Measurements from ENCODE around the gene SPATA31E1. TPM values are rescaled to one million over a fixed set of nuclear protein-coding genes. Genes with fewer than 3 reads are reported as not detected.

SPATA31E1 gene
- polyA plus RNA-seq, 1 experiment = not detected

DNA sequence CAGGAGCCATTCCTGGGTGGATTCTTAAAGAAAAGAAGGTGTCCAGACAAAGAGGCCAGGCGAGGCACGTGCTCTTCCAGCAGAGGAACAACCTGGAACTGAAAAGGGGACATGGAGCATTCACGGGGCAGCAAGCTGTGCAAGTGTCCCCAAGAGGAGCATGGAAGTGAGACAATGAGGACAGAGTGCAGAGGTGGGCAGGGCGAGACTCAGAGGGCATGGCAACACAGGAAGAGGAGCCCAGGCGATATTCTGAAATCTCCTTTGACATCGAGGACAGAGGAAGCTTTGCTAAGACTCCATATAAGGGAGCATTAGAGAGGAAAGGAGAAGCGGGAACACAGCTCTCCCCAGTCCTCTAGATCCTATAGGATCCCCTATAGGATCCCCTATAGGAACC, 29.4 kb upstream of the SPATA31E1 start:
- no peaks in the 10 kb centered on the region for H3K36me3 ChIP-seq (ENCODE audit: control insufficient read depth, insufficient read depth, low read length)
- CTCF ChIA-PET = interaction anchor here (1.4 kb wide), 1 partner anchor 11 kb away, joined by 5 read pairs; no protein-coding TSS in a partner anchor
- no peak overlapping the region for H3K4me3 ChIP-seq (ENCODE audit: low read depth, low read length)
- POLR2A ChIA-PET = no interaction called here
- TF ChIP-seq, protein P1, sequence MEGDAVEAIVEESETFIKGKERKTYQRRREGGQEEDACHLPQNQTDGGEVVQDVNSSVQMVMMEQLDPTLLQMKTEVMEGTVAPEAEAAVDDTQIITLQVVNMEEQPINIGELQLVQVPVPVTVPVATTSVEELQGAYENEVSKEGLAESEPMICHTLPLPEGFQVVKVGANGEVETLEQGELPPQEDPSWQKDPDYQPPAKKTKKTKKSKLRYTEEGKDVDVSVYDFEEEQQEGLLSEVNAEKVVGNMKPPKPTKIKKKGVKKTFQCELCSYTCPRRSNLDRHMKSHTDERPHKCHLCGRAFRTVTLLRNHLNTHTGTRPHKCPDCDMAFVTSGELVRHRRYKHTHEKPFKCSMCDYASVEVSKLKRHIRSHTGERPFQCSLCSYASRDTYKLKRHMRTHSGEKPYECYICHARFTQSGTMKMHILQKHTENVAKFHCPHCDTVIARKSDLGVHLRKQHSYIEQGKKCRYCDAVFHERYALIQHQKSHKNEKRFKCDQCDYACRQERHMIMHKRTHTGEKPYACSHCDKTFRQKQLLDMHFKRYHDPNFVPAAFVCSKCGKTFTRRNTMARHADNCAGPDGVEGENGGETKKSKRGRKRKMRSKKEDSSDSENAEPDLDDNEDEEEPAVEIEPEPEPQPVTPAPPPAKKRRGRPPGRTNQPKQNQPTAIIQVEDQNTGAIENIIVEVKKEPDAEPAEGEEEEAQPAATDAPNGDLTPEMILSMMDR (IDR thresholded peaks at IDR 0.05; ENCODE audit: insufficient read depth, low read depth, low read length) = no peak
- H3K27me3 ChIP-seq (ENCODE audit: control insufficient read depth, insufficient read depth, low read length) = no peaks in the 10 kb centered on the region
- DNase-seq (ENCODE audit: low read depth) = no peak

DNA sequence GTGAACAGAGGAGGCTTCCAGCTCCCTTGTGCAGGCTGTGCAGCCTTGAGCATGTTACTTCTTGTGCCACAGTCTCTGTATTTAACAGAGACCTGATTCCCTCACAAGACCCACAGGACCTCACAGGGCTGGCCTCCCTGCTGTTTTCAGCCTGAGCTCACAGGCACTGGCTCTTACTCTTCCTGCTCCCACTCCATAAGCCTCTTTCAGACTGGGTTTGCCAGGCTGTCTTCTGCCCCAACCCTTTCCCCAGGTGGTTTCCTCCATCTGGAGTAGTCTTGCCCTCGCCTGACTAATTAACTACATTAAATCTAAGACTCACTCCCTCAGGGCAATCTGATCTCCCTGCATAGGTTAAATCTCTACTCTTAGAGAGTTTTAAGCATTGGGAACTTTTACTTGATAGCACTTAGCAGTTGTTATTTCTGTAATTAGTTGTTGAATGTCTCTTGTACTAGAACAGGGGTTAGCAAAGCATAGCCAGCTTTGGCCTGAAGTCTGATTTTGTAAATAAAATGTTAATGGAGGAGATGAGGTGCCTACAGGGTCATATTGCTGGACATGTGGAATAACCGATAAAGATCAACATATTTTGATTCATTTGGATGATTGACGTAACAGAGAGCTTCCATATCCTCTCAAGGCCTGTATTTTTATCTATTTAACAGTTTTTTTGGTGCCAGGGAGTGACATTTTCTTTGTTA, 28.6 kb upstream of the SPATA31E1 start:
- CTCF ChIA-PET = interaction anchor here (1.4 kb wide), 1 partner anchor 10 kb away, joined by 5 read pairs; no protein-coding TSS in a partner anchor
- POLR2A ChIA-PET = no interaction called here
- Histone ChIP-seq H3K27me3 (ENCODE audit: control insufficient read depth, insufficient read depth, low read length) (no peaks in the 10 kb centered on the region), H3K4me3 (ENCODE audit: low read depth, low read length) (no peak overlapping the region), H3K36me3 (ENCODE audit: control insufficient read depth, insufficient read depth, low read length) (no peaks in the 10 kb centered on the region)
- TF ChIP-seq, protein P1 (IDR thresholded peaks at IDR 0.05; ENCODE audit: insufficient read depth, low read depth, low read length) = no peak
- no peak for DNase-seq (ENCODE audit: low read depth)

DNA sequence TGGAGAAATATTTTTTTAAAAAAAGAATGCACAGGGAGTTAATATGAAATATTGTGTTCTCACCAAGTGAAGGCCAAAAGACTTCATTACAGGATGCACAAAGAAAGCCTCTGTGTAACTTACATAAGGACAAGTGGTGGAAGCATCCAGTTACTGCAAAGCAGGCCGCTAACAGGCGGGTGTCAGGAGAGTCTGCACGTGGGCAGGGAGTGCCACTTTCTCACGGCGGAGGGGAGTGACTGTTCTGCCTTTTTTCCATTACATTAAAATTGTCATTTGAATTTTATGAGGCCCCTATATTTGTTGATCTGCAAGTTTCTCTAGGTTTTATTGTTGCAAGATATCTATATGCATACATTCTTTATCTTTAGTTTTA, 28.1 kb upstream of the SPATA31E1 start:
- Histone ChIP-seq H3K27me3 (ENCODE audit: control insufficient read depth, insufficient read depth, low read length) (no peaks in the 10 kb centered on the region), H3K4me3 (ENCODE audit: low read depth, low read length) (no peak overlapping the region), H3K36me3 (ENCODE audit: control insufficient read depth, insufficient read depth, low read length) (no peaks in the 10 kb centered on the region)
- no peak for DNase-seq (ENCODE audit: low read depth)
- ChIA-PET CTCF (interaction anchor here (1.4 kb wide), 1 partner anchor 9 kb away, joined by 5 read pairs; no protein-coding TSS in a partner anchor), POLR2A (no interaction called here)
- TF ChIP-seq, protein P1 (IDR thresholded peaks at IDR 0.05; ENCODE audit: insufficient read depth, low read depth, low read length) = no peak

GRCh38 chr9:87855061-87855460, 27.6 kb upstream of the SPATA31E1 start:
- DNase-seq (ENCODE audit: low read depth) = no peak
- no peak overlapping the region for H3K4me3 ChIP-seq (ENCODE audit: low read depth, low read length)
- TF ChIP-seq, protein P1 (IDR thresholded peaks at IDR 0.05; ENCODE audit: insufficient read depth, low read depth, low read length) = no peak
- no peaks in the 10 kb centered on the region for H3K36me3 ChIP-seq (ENCODE audit: control insufficient read depth, insufficient read depth, low read length)
- POLR2A ChIA-PET = no interaction called here
- H3K27me3 ChIP-seq (ENCODE audit: control insufficient read depth, insufficient read depth, low read length) = no peaks in the 10 kb centered on the region
- CTCF ChIA-PET = interaction anchor here (0.9 kb wide), 1 partner anchor 14 kb away, joined by 3 read pairs; no protein-coding TSS in a partner anchor

DNA sequence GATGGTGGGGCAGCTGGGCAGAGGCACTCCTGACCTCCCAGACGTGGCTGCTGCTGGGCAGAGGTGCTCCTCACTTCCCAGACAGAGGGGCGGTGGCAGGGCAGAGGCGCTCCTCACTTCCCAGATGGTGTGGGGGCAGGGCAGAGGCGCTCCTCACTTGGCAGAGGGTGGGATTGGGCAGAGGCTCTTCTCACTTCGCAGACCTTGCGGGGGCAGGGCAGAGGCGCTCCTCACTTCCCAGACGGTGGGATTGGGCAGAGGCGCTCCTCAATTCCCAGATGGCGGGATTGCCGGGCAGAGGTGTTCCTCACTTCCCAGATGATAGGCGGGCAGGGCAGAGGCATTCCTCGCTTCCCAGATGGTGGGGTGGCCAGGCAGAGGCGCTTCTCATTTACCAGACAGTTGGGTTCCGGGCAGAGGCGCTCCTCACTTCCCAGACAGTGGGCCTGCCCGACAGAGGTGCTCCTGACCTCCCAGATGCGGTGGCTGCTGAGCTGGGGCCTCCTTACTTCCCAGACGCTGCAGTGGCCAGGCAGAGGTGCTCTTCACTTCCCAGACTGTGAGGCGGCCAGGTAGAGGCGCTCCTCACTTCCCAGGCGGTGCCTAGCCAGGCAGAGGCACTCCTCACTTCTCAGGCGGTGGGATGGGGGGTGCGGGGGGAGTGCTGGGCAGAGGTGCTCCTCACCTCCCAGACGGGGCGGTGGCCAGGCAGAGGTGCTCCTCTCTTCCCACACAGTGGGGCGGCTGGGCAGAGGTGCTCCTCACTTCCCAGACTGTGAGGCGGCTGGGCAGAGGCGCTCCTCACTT, 25.3 kb upstream of the SPATA31E1 start:
- DNase-seq (ENCODE audit: low read depth) = no peak

More for the DNA sequence above, 25.3 kb upstream of the SPATA31E1 start:
- no peak overlapping the region for H3K4me3 ChIP-seq (ENCODE audit: low read depth, low read length)
- POLR2A ChIA-PET = no interaction called here
- H3K36me3 ChIP-seq (ENCODE audit: control insufficient read depth, insufficient read depth, low read length) = no peaks in the 10 kb centered on the region
- TF ChIP-seq, protein P1 (IDR thresholded peaks at IDR 0.05; ENCODE audit: insufficient read depth, low read depth, low read length) = no peak
- CTCF ChIA-PET = interaction anchor here (0.6 kb wide), 1 partner anchor 626 kb away, joined by 3 read pairs; no protein-coding TSS in a partner anchor
- no peaks in the 10 kb centered on the region for H3K27me3 ChIP-seq (ENCODE audit: control insufficient read depth, insufficient read depth, low read length)

All from BJ (cell line).